Activated CD8-positive, alpha-beta memory T cell treated with anti-CD3 and anti-CD28 coated beads for 48 hours (primary cell): Measurements from ENCODE around the gene XKRX.
A peak's percentile ranks its signal among the peaks of the same experiment; 100 is the strongest.

ENCODE experiments used
- DNase-seq, 3 experiments: peaks; one replicate each; pipeline ENCODE4 v3.0.0-alpha.2; 2020; ENCODE audit warnings: low read depth in 2 of 3, low spot score in 2 of 3

Gene XKRX

DNA sequence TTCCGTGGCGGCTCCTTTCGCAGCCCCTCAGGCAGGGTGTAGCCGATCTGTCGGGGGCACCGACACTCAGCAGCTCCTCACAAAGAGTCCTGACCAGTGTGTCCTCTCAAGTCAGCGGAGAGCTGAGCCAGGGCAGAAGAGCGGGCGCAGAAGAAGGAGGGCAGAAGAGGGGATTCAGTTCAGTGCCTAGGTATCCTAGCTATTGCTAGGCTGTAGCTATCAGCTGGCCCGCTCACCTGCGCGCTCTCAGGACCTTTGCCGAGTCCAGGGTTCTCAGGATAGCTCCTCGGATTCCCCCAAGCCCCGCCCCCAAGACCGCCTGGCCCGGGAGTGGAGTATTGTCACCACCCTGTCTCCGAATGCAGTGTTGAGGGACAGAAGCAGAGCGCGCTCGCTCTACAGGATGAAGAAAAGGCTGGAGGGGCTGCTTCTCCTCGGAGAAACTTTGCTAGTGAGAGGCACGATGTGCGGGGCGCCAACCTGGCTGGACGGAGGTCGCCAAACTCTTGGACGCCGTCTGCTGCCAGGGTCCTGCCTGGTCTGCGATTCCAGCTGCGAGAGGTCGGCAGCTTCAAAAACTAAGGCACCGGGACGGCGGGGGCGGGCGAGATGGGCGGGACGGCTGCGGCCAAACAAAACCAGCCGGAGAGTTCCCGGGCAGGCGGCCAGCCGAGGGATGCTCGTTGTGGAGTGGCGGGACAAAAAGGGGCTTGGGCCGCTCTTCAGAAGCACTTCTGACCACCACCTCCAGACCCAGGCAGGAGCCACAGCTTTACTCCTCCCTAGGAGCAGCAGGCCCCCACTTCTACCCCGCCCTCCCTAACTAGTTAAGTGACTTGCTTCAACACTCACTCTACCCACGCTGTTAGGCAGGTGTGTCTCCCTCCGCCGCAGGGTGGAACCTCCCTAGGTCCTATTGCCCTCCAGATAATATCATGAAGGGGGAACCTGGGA lies at the start of gene XKRX:
Gene XKRX, minus strand, starts transcription at position 258 of the 954 bp plus-strand sequence. CDS start 613 bp downstream, outside the sequence.
- peak in 2 of 3 experiments; percentile 2 to 4 for DNase-seq

DNA sequence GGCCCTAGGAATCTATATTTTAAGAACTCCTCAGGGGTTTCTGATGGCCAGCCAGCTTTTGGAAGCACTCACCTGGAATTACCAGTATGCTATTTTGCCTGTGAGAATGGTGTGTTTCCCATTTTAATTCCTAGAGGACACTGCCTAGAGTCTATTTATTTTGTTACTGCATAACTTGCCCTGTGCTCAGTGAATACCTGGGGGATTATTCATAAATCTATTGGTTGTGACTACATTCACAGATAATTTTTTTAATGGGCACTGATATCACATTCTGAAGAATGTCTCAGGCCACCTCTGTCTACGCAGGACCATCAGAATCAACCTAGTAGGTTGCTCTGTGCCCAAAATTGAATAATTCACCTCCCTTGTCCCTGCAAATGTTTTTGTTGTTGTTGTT lies 47.5 kb upstream of the XKRX start:
- DNase-seq, result no peak

GRCh38 chrX:100975212-100975611 lies 46.5 kb upstream of the XKRX start:
- DNase-seq, result no peak

GRCh38 chrX:100973411-100973810 lies 44.7 kb upstream of the XKRX start:
- DNase-seq, result no peak

DNA sequence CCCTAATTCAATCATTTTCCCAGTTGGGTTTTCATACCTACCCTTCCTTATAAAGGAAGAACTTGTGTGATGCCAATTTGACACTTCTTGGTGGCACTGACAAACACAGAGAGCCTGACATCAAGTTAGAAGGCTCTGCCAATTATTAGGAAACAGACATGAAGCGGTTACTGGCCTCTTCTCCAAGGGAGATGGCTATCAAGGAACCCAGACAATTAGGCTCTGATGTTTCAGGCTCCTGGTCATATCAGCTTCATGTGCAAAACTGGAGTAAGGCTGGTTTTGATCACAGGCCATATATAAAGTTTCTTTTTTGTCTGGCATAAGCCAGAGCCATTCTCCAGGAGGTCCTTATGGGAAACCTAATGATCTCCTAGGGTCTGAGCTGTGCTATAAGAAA lies 41.2 kb upstream of the XKRX start:
- no peak for DNase-seq

GRCh38 chrX:100969408-100969807 lies 40.7 kb upstream of the XKRX start, which contains the start of gene ARL13A:
Gene ARL13A (plus strand): TSS chrX:100969708. CDS start chrX:100973690, 3,982 bp downstream.
- no peak for DNase-seq

DNA sequence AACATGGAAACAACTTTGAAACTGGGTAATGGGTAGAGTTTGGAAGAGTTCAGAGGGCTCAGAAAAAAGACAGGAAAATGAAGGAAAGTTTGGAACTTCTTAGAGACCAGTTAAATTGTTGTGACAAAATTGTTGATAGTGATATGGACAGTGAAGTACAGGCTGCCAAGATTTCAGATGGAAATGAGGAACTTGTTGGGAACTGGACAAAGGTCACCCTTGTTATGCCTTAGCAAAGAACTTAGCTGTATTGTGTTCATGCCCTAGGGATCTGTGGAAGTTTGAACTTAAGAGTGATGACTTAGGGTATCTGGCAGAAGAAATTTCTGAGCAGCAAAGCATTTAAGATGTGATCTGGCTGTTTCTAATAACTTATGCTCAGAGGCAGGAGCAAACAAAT lies 35.6 kb upstream of the XKRX start:
- no peak for DNase-seq

- no peak for DNase-seq
These were observed 34.1 kb upstream of the XKRX start for GRCh38 chrX:100962811-100963210.

- DNase-seq, result no peak
These were observed 19.8 kb upstream of the XKRX start for GRCh38 chrX:100948557-100948956.

DNA sequence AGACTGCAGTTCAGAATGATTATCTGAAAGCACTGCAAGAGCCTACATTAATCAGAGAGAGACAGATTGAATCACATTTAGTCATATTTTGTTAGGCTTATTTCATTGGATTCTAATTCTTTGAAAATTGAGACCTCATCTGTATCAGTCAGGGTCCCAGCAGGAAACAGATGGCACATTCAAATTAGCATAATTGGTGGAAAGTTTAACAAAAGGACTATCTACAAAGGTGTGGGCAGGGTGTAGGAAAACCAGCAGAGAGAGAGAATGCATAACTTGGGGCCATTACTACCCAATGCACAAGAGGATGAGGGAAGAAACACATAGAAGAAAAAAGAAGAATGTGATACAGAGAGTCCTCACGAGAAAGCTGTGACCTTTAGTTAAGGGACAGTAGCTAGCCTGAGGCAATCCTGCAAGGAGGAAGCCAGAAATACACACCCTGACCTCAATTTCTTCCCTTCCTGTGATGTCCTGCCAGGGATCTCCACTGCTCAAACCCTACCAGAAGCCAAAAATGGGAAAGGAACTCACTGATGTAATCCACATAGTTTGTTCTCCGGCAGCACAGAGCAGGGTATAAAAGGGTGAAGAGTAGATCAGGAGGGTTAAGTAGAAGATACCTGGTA lies 17.7 kb upstream of the XKRX start:
- DNase-seq, result no peak

DNA sequence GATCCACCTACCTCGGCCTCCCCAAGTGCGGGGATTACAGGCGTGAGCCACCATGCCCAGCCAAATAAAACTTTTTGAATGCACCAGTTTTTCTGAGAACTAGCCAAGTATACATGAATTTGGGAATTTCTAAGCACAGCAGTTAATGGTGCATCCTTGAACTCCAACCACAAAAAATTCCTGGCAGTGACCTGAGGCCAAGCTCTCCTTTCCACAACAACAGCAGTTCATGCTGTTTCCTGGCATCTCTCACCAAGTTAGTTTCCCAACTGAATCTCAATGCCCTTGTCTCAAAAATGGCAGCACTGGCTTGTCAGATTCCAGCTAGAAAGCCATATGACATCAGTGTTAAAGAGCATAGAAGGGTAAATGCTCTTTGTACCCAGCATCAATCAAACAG lies 15.9 kb upstream of the XKRX start:
- DNase-seq, result no peak

DNA sequence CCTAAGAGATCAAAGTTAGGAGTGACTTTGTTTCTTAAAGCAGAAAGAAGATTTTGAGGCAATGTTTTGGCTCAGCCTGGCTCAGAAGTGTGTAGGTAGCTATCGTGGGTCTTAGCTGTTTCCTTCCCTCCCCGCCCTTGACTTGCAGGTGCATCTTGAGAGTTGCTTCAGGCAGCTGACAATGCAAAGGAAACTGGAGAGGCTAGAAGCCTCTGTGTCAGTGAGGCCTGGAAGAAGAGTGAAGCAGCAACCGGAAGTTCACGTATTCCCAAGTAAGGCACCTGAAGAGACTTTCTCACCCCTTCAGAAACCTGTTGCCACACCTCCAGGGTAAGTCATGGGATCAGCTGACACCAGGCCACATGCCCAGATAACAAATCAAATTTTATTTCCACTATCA lies 10.6 kb upstream of the XKRX start:
- no peak for DNase-seq

- DNase-seq, result no peak
These were observed 7.0 kb upstream of the XKRX start for GRCh38 chrX:100935767-100936166.

GRCh38 chrX:100931925-100932285 lies 3.2 kb upstream of the XKRX start:
- no peak for DNase-seq

- DNase-seq, result no peak
These were observed 2.7 kb upstream of the XKRX start for GRCh38 chrX:100931218-100931924.

GRCh38 chrX:100926453-100926852 lies 2.3 kb downstream of the XKRX start:
- no peak for DNase-seq

GRCh38 chrX:100924375-100924774 lies 4.3 kb downstream of the XKRX start:
- DNase-seq, result no peak

GRCh38 chrX:100915562-100915961 lies 13.2 kb downstream of the XKRX start:
- DNase-seq, result no peak

- DNase-seq, result no peak
These were observed 15.6 kb downstream of the XKRX start for GRCh38 chrX:100913111-100913510.

DNA sequence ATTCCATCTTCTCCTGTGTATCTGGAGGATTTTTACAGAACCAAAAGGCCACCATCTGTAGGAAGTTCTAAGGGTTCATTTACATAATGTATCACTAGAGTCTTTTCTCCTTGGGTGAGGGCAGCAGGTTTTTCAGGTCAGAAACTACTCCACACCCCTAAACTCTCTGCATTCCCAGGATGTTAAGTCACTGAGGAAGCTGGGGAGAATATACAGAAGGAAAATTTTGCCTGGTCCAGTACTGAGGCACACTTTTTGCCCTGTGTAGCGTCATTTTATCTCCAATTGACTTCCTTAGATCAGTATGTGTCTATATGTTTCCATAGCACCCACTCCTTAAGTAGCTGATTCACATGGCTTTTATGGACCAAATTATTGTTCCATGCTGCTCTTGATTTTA lies 17.0 kb downstream of the XKRX start:
- DNase-seq, result no peak

DNA sequence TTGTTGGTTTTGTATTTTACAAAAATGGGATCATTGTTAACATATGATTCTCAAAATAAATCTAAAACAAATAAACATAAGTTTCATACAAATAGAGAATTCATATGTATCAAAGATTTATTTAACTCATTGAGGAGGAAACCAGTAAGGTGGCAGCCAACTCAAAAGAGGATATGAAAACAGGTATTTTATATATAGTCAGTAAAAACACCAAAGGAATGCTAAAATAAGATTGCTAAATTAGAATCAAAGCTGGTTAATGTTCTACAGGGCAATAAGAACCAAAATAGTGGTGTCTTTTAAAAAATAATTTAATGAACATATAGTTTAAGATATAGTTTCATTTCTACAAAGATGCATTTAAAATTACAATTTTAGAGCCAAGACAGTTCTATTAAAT lies 23.1 kb downstream of the XKRX start:
- DNase-seq, result no peak

DNA sequence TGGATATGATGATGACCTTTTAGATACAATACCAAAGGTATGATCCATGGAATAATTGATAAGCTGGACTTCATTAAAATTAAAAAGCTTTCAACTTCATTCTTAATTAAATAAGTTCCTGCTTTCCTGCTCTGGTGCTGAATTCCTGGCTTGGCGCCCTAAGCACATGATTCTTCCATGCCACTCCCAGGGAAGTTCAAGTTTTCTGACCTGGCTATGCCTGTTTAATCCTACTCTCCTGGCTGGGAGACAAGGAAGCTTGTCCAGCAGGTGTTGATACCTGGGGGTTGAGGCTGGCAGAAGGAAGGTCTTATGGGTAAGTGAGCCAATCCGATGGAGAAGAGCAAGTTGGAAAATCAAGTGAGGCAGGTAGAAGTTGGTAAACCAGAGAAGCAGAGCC lies 24.3 kb downstream of the XKRX start:
- DNase-seq, result no peak
